Thymus (tissue), 11 donors: ENCODE measurements around the gene CNIH3. TPM values are rescaled to one million over a fixed set of nuclear protein-coding genes. Genes with fewer than 3 reads are reported as not detected.

ENCODE experiments used
- DNase-seq, 9 donors: peaks; one replicate each; pipeline ENCODE4 v3.0.0-alpha.2; 2013; ENCODE audit warnings: low spot score in 9 of 9, low read depth in 6 of 9, missing footprints in 1 of 9
- H3K27ac ChIP-seq, 2 donors: one replicate each; pipeline ENCODE4 v1.5.1; 2013; ENCODE audit warnings: control low read depth in 1 of 2, low read depth in 1 of 2, low read length in 1 of 2, mild to moderate bottlenecking in 1 of 2, moderate library complexity in 1 of 2
- H3K27me3 ChIP-seq, 2 donors: one replicate each; pipeline ENCODE4 v1.5.1; 2013; ENCODE audit warnings: low read length in 1 of 2; ENCODE audit not compliant: control insufficient read depth in 2 of 2, insufficient read depth in 1 of 2
- H3K36me3 ChIP-seq, 2 donors: one replicate each; pipeline ENCODE4 v1.5.1; 2013; ENCODE audit warnings: low read length in 1 of 2, mild to moderate bottlenecking in 1 of 2, moderate library complexity in 1 of 2; ENCODE audit not compliant: control insufficient read depth in 2 of 2, insufficient read depth in 2 of 2
- H3K4me1 ChIP-seq, 2 donors: one replicate each; pipeline ENCODE4 v1.5.1; 2013; ENCODE audit warnings: low read length in 2 of 2; ENCODE audit not compliant: control insufficient read depth in 2 of 2, insufficient read depth in 2 of 2
- H3K4me3 ChIP-seq, 2 donors: one replicate each; pipeline ENCODE4 v1.5.1; 2013; ENCODE audit warnings: low read length in 2 of 2, control low read depth in 1 of 2, mild to moderate bottlenecking in 1 of 2
- H3K9me3 ChIP-seq, 2 donors: one replicate each; pipeline ENCODE4 v1.5.1; 2013; ENCODE audit warnings: low read length in 1 of 2, mild to moderate bottlenecking in 1 of 2; ENCODE audit not compliant: control insufficient read depth in 2 of 2, insufficient read depth in 1 of 2
- WGBS: extraction: QIAGEN DNeasy Blood & Tissue Kit; methylation state at CpG from one replicate; pipeline ENCODE4 v1.1.7; 2013; 5-methylcytosine and 5-hydroxymethylcytosine counted together
- polyA plus RNA-seq: library from polyadenylated mRNA; stranded (reverse); fragments of 200-250 nt; gene quantifications from one replicate; pipeline ENCODE4 v1.2.3, GENCODE V29; 2013
- total RNA-seq: library from RNA; stranded (reverse); fragments of 120-200 nt; gene quantifications from one replicate; pipeline ENCODE4 v1.2.4, GENCODE V29; 2013
- donor health status: healthy.

CNIH3 gene
- total and polyA plus RNA-seq, 2 donors, result 2.2 to 2.3 TPM

DNA sequence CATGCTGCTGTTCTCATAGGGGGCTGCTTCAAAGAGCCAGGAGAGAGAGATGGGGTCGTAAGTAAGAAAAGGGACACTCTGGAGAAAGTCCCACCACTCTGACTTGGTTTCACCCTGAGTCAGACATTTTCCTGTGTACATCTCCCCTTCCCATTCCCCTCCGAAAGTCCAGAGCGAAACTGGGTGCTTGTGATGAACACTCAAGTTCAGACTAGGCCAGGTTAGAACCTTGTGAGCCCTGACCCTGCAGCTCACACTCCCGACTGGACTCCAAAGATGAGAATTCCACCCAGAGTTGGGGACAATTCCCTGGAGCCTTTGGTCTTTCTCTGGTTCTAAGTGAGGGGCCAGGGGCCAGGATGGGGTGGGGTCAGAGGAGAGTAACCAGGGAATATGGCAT is 139.5 kb downstream of the CNIH3 start:
- H3K27ac ChIP-seq, result no peak overlapping the region
- no peak for DNase-seq
- WGBS, result 86% methylated on average over 4 of the region's 4 CpGs
- no peaks in the 10 kb centered on the region for H3K4me1 ChIP-seq
- no peaks in the 10 kb centered on the region for H3K27me3 ChIP-seq
- H3K9me3 ChIP-seq, result peaks cover 0 to 3% of the 10 kb centered on the region in 2 donors
- H3K4me3 ChIP-seq, result no peak overlapping the region
- H3K36me3 ChIP-seq, result no peaks in the 10 kb centered on the region

DNA sequence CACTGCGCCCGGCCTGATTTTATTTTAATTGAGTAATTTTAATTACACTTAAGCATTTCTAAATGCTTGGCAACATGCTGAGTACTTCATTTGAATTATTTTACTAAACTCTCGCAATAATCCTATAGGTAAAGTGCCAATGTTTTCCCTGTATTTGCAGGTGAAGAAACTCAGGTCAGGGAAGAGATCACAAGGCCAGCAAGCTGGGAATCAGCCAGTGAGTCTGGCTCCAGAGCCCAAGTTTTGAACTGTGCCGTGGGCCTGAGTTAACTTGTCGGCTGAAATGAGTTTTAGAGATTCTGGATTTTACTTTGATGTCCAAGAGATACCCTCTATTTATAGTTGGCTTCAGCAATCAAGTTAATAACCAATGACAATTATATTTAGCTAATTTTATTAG is 141.4 kb downstream of the CNIH3 start:
- H3K4me3 ChIP-seq, result no peak overlapping the region
- H3K36me3 ChIP-seq, result no peaks in the 10 kb centered on the region
- H3K27me3 ChIP-seq, result no peaks in the 10 kb centered on the region
- H3K27ac ChIP-seq, result no peak overlapping the region
- no peaks in the 10 kb centered on the region for H3K4me1 ChIP-seq
- WGBS, result 97% methylated on average over 5 of the region's 5 CpGs
- DNase-seq, result no peak
- peaks cover 0 to 3% of the 10 kb centered on the region in 2 donors for H3K9me3 ChIP-seq

DNA sequence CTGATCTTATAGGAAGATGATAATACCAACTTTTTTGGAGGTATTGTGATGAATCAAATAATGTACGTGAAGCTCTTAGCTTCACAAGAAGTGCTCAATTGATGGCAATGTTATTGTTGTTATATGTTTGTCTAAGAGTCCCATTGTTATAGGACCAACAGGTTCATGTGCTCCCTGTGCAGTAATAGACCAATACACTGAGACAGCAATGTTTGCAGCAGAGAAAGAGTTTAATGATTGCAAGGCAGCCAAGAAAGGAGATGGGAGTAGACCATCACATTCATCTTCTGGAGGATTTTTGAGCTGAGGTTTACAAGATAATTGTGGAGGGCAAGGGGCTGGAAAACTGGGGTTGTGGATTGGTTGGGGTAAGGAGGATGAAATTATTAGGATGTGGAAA is 143.0 kb downstream of the CNIH3 start:
- H3K27me3 ChIP-seq, result no peaks in the 10 kb centered on the region
- no peaks in the 10 kb centered on the region for H3K4me1 ChIP-seq
- 97% methylated on average over 1 of the region's 1 CpG for WGBS
- H3K9me3 ChIP-seq, result no peaks in the 10 kb centered on the region
- H3K27ac ChIP-seq, result no peak overlapping the region
- no peaks in the 10 kb centered on the region for H3K36me3 ChIP-seq
- no peak for DNase-seq
- H3K4me3 ChIP-seq, result no peak overlapping the region

DNA sequence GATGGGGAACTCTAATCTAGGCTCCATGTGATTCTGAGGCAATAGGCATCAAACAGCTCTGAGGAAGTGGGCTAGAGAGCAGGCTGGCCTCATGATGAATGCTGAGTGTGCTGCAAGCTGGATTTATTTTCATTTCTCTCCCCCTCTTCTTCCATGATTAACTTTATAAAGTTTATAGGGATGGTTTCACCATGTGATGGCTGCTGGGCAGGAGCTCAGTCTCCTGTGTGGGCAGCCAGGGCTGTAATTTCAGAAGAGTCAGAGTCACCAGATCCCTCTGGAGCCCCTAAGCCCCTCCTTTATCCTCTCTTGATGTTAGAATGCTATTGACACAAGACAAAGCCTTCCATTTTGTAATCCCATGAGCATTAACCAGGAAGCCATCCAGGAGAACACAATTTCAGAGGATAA is 143.6 kb downstream of the CNIH3 start:
- no peaks in the 10 kb centered on the region for H3K4me1 ChIP-seq
- DNase-seq, result no peak
- no peaks in the 10 kb centered on the region for H3K27me3 ChIP-seq
- no peak overlapping the region for H3K27ac ChIP-seq
- no peaks in the 10 kb centered on the region for H3K9me3 ChIP-seq
- no peaks in the 10 kb centered on the region for H3K36me3 ChIP-seq
- H3K4me3 ChIP-seq, result no peak overlapping the region

DNA sequence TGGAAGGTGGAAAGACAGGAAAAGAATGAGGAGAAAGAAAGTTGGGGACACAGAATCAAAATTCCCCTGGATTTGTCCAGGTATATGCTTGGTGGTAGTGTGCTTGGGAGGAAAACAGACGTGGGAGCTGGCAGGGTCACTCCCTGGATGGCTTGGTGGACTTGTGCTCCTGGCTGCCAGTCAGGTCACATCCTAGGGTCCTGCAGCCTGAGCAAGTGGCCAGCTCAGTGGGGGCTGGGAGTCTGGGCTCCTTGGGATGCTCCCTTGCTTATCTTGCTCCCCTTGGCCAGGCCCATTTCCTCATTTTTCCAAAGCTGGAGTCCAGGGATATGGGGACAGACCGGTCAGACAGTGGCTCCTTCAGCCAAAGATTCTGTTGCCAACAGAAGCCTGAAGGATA is 144.0 kb downstream of the CNIH3 start:
- WGBS, result 89% methylated on average over 2 of the region's 2 CpGs
- Histone ChIP-seq H3K4me1 (no peaks in the 10 kb centered on the region), H3K27me3 (no peaks in the 10 kb centered on the region), H3K9me3 (no peaks in the 10 kb centered on the region), H3K27ac (no peak overlapping the region), H3K4me3 (no peak overlapping the region), H3K36me3 (no peaks in the 10 kb centered on the region)
- no peak for DNase-seq

DNA sequence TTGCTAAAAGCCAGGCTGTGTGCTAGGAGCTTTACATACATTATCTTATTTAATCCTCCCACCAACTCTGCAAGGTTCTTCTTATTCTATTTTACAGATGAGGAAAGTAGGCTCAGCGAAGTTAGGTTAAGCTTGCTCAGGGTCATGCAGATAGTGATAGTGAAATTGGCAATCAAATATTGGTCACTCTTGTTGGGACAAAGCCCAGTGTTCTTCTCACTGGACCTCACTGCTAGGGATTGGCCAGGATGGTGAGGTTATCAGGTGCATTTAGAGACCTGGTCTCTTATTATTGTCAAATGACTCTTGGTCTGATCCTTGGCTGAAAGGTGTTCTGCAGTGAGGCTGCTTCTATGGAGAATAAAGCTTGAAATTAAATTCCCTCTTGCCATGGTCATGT is 145.1 kb downstream of the CNIH3 start:
- no peak overlapping the region for H3K27ac ChIP-seq
- no peaks in the 10 kb centered on the region for H3K9me3 ChIP-seq
- no peak for DNase-seq
- H3K36me3 ChIP-seq, result no peaks in the 10 kb centered on the region
- no peak overlapping the region for H3K4me3 ChIP-seq
- no peaks in the 10 kb centered on the region for H3K27me3 ChIP-seq
- no peaks in the 10 kb centered on the region for H3K4me1 ChIP-seq
- 99% methylated on average over 1 of the region's 1 CpG for WGBS

DNA sequence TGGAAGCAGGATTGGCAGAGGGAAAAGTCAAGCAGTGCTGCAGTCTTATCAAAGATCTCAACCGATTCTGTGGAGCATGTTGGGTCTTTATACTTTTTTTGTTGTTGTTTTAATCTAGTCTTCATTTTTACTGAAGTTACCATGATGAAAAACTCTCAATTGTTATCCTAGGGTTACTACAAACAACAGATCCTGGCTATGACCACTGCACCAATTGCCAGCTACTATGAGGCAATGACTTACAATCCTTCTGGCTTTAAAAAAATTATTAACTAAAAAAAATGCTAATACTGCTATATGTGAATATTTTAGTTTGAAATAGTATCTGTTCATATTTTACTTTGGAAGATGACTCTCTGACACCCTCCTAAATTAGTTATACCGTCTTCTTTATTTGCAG is 145.9 kb downstream of the CNIH3 start:
- no peak for DNase-seq
- Histone ChIP-seq H3K27ac (no peak overlapping the region), H3K4me3 (no peak overlapping the region), H3K9me3 (no peaks in the 10 kb centered on the region), H3K4me1 (no peaks in the 10 kb centered on the region), H3K36me3 (no peaks in the 10 kb centered on the region), H3K27me3 (no peaks in the 10 kb centered on the region)
- 93% methylated on average over 2 of the region's 2 CpGs for WGBS

DNA sequence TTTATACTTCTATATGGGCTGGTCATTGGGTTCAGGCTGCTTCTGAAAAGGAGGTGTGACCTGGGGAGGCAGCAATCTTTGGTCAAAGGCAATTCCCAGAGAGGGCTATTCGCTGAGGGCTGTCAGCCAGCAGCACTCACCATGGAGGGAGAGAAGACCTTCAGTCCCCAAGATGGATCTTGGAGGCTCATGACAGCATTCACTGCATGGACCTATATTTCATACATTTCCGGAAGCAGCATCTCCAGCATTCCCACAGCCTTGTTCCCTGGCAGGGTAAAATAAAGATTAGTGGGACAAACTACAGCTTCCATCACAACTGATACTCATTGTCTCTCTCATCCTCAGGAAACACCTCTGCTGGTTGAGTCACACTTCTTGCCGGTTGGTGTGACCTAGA is 146.6 kb downstream of the CNIH3 start:
- H3K9me3 ChIP-seq, result no peaks in the 10 kb centered on the region
- H3K4me3 ChIP-seq, result no peak overlapping the region
- no peak for DNase-seq
- 95% methylated on average over 3 of the region's 3 CpGs for WGBS
- no peaks in the 10 kb centered on the region for H3K27me3 ChIP-seq
- no peaks in the 10 kb centered on the region for H3K4me1 ChIP-seq
- no peaks in the 10 kb centered on the region for H3K36me3 ChIP-seq
- H3K27ac ChIP-seq, result no peak overlapping the region

DNA sequence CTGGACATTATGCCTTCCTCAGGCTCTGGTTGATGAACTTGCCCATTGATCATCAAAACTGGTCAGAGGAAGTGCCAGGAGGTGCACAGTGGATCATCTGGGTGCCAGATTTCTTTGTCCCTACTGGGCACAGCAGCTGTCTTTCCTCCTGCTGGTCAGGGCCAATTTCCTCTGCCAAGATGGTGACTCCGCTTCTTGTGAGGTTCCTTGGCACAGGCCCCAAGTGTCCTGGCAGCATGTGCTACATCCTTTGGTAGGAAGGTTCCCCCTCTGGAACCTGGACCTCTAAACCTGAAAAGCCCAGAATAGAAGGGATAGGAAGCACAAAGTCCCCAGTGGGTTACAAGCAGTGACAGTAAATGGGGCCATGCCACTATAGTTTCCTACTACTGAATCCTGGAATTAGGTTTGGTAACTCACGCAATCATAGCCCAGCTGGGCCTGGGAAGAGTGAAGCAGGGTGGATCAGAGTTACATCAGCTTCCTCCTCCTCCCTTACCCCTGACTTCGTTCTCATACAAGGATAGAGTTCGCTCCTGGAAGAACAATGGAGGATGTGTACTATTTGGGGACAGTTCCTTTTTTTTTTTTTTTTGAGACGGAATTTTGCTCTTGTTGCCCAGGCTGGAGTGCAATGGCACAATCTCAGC is 147.1 kb downstream of the CNIH3 start:
- H3K36me3 ChIP-seq, result no peaks in the 10 kb centered on the region
- H3K4me1 ChIP-seq, result no peaks in the 10 kb centered on the region
- H3K9me3 ChIP-seq, result no peaks in the 10 kb centered on the region
- H3K4me3 ChIP-seq, result no peak overlapping the region
- WGBS, result 98% methylated on average over 5 of the region's 5 CpGs
- no peak overlapping the region for H3K27ac ChIP-seq
- H3K27me3 ChIP-seq, result no peaks in the 10 kb centered on the region
- DNase-seq, result no peak

DNA sequence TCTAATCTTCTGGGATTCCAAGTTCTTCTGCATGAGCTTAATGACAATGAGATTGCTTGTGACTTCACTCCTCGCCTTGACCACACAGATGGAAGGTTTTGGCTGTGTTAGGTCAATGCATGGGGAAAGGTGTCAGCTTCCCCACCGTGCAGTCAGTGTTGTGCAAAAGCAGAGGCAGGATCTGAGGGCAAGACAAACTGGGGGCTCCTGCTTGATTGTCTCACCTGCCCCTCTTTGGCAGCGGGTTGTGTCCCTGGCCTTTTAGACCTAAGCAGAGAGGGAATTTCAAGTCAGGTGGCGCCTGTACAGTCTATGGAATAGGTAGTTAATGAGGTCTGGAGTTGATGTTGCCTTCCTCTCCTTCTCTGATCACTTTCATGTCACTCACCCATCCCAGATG is 150.1 kb downstream of the CNIH3 start:
- DNase-seq, result no peak
- Histone ChIP-seq H3K36me3 (no peaks in the 10 kb centered on the region), H3K4me1 (no peaks in the 10 kb centered on the region), H3K4me3 (no peak overlapping the region), H3K27me3 (no peaks in the 10 kb centered on the region), H3K27ac (no peak overlapping the region), H3K9me3 (no peaks in the 10 kb centered on the region)
- WGBS, result 89% methylated on average over 4 of the region's 4 CpGs
